Suprapubic skin (tissue), 3 donors: Measurements from ENCODE around the gene WBP1L.

Source experiments
- CTCF ChIP-seq, 2 donors: fragments of 200-600 bp in 1 of 2; fragments of 450-650 bp in 1 of 2; sonication (generic) in 1 of 2; IDR thresholded peaks; one replicate each; pipeline ENCODE4 v1.5.1; 2016 to 2019; ENCODE audit warnings: antibody characterized with exemption in 2 of 2, mild to moderate bottlenecking in 1 of 2, moderate library complexity in 1 of 2
- POLR2A ChIP-seq, 2 donors: fragments of 450-650 bp; IDR thresholded peaks; one replicate each; pipeline ENCODE4 v1.6.1; 2017; ENCODE audit warnings: antibody characterized with exemption in 2 of 2, mild to moderate bottlenecking in 2 of 2, moderate library complexity in 2 of 2

GRCh38 chr10:102813734-102814452 lies 70.1 kb downstream of the WBP1L start:
- TF ChIP-seq CTCF (IDR thresholded peaks at IDR 0.05) (no peak), POLR2A (IDR thresholded peaks at IDR 0.05) (no peak)
